Cardiac fibroblast (primary cell): ENCODE measurements around the gene OLFM2.
A peak's percentile ranks its signal among the peaks of the same experiment; 100 is the strongest.

Experiments used
- DNase-seq, 2 donors: peaks; one replicate each; pipeline versions ENCODE4 v3.0.0 to v3.0.0-alpha.2; 2010; ENCODE audit warnings: low read depth in 2 of 2
- H3K4me3 ChIP-seq, 2 donors: replicated peaks in 1 of 2; 1 replicate in 1 of 2; 2 replicates in 1 of 2; pipeline ENCODE4 v1.5.1; 2011; ENCODE audit warnings: low read depth in 2 of 2, low read length in 2 of 2, mild to moderate bottlenecking in 2 of 2, moderate library complexity in 1 of 2
- CTCF ChIP-seq: IDR thresholded peaks from one replicate; pipeline ENCODE4 v1.5.1; 2011; ENCODE audit warnings: low read depth, mild to moderate bottlenecking, low read length, inconsistent platforms

Gene OLFM2

DNA sequence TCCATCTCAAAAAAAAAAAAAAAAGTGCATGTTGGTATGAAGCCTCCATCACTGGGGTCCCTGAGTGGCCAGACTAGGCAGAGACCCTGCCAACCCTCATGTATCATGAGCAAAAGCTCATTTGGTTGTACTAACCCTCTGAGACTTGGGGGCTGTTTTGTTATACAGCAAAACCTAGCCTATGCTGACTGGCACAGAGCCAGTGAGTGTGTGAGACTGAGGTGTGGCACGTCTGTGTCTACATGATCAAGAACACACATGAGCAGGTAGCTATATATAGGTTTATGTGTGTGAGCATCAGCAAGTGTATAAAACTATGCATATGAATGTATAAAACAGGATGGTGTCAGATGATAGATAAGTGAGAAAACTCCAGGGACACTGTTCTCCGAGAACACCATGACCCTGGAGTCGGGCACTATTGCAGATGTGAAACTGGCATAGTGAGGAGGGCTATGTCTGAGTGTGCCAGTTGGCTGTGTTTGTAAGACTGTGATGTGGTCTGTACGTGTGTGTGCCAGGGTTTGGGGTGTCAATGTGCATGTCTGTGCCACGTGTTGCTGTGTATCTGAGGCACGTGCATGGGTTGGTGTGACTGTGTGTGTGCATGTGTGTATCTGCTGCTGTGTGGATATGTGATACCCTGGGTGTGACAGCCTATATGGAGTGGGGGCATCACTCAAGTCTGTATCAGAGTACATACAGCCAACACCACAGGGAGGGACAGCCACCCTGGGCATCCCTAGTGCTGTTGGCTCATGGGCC, 44.5 kb downstream of the OLFM2 start:
- no peak for TF ChIP-seq CTCF
- no peak for DNase-seq
- no peak overlapping the region for H3K4me3 ChIP-seq

DNA sequence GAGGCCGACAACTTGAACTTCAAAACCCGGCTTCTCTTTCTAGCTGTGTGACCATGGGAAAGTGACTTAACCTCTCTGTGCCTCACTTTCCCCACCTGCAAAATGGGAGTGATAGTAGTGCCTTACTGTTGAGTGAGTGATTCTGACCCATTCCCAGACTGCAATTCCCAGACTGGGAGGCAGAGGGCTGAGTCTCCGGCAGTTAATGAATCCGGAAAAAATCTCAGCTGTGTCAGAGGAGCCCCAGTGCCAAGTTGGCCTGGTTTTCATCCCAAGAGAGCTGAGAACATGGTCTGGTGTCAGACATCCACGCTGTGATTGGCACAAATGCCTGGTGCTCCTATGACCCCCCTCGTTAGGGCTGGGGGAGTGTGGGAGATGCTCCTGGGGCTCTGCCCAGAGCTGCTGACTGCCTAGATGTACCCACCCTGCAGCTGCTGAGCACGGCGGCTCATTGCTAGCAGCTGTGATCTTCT, 51.2 kb downstream of the OLFM2 start:
- peak; percentile 57 for TF ChIP-seq CTCF
- DNase-seq = peak; percentile 54 to 87
- no peak overlapping the region for H3K4me3 ChIP-seq

GRCh38 chr19:9883764-9884163, 52.6 kb downstream of the OLFM2 start:
- H3K4me3 ChIP-seq = no peak overlapping the region
- no peak for TF ChIP-seq CTCF
- DNase-seq = no peak

- TF ChIP-seq CTCF = no peak
- DNase-seq = no peak
- no peak overlapping the region for H3K4me3 ChIP-seq
Observed at GRCh38 chr19:9883231-9883758, 53.0 kb downstream of the OLFM2 start.

- no peak for TF ChIP-seq CTCF
- no peak for DNase-seq
- no peak overlapping the region for H3K4me3 ChIP-seq
Observed at GRCh38 chr19:9881720-9882119, 54.6 kb downstream of the OLFM2 start.

- peak; percentile 16 to 61 for DNase-seq
- TF ChIP-seq CTCF = no peak
- no peak overlapping the region for H3K4me3 ChIP-seq
Observed at GRCh38 chr19:9878511-9879196, 57.7 kb downstream of the OLFM2 start.
